GM21515 (cell line): Measurements from ENCODE around the gene RTP2.
"Not testable (repeated sequence)": the region's sequence is repeated elsewhere in the genome, so short reads cannot be mapped to it uniquely, and the experiment has no call there.

Experiments used
- ATAC-seq: cut with Tn5 transposase; IDR thresholded peaks from one replicate; pipeline ENCODE4 v1.9.1; 2021; ENCODE audit not compliant: unreplicated experiment

The RTP2 gene

DNA sequence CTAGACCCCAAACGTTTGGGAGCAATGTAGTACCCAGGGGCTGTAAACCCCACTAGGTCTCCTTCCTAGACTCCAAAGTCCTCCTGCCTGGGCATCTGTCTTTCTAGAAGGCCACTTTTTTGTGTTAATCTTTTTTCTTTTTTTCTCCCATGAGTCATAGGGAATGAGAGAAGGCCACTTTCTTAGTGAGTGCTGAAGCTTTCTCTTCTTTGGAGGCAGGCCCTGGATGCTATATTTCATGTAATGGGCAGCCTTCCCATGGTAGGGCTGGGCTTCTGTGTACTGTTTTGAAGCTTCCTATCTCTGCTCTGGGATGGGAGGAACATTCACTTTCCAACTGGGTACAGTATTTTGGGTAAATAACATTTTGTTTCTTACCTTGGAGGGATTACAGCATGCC is 15.2 kb upstream of the RTP2 start:
- no peak for ATAC-seq

DNA sequence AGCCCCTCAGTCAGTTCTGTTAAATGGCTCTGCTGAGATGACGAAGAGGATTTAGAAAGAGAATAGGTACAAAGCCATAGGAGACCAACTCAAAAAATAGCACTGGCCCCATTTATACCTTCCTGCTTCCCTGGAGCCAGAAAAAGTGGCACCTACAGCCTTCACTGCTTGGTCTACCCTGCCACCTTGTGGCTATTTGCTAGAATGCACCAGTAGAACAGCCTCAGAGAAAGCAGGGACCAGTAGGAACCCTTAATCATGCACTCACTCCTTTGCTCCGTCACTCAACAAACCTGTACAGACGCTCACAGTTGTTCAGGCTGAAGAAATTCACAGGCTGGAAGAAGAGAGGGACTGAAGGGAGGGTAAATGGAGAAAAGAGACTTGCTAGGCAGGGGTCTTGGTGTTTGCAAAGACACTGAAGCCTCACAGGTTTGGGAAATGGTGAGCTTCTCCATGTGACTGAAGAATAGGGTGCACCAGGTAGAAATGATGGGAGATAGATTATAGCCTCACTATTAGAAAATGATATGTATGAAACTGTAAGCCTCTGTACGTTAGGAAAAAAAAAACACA is 12.1 kb upstream of the RTP2 start:
- peak; percentile 94 for ATAC-seq

DNA sequence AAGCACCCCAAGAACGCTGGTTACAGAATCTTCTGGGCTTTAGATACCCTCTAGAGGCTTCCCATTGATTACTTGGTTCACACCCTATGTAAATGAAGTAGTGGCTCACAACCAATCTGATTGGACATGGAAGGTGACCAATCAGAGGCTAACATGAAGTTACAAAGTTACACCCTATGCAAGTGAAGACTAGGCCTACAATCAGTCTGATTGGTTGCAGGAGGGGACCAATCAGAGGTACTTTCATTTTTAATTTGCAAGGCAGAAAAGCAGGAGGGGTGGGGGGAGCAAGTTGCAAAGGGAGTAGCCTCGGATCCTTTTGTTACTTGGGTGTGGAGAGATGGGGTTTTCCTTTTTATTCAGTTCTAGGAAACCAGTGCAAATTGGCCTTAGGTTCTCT is 11.1 kb upstream of the RTP2 start:
- no peak for ATAC-seq

DNA sequence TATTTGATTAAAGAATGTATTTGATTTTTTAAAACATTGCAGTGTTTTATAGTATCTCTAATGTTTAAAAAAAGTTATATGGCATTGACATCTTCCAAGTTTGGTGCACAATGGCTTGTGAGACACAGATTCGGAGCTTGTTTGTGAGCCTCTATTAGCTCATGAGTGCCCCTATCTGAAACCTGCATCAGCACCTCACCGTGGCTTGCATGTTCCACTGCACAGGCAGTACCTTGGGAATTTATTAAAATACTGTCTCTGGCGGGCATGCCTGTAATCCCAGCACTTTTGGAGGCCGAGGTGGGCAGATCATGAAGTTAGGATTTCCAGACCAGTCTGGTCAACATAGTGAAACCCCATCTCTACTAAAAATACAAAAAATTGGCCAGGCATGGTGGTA is 6.8 kb upstream of the RTP2 start:
- no peak for ATAC-seq

DNA sequence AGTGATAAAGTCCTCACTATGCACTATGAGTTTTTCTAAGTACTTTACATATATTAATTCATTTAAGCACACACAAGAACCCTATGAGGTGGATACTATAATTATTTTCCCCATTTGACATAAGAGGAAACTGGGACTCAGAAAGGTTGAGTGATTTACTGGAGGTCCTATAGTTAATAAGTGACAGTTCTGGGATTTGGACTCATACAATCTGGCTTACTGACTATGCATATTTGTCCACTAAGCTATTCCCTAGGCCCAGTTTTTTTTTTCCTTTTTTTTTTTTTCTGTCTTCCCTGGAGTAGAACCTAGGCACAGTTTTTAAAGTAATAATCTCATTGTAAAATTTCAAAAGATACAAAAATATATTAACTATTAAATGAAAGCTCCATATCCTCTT is 6.3 kb upstream of the RTP2 start:
- ATAC-seq = no peak

DNA sequence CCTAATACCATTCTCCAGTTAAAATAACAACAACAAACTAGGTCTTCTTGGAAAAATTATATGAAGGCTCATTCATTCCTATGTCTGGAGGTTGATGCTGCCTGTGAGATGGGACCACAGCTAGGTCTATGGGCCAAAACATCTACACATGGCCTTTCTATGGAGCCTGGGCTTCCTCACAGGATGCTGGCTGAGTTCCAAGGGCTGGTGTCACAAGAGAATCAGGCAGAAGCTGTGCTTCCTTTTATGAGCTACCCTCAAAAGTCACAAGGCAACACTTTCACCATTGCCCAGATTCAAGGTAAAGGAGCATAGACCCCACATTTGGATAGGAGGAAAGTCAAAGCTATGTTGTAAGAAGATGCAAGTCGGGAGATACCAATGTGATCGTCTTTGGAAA is 4.6 kb upstream of the RTP2 start:
- ATAC-seq = no peak

DNA sequence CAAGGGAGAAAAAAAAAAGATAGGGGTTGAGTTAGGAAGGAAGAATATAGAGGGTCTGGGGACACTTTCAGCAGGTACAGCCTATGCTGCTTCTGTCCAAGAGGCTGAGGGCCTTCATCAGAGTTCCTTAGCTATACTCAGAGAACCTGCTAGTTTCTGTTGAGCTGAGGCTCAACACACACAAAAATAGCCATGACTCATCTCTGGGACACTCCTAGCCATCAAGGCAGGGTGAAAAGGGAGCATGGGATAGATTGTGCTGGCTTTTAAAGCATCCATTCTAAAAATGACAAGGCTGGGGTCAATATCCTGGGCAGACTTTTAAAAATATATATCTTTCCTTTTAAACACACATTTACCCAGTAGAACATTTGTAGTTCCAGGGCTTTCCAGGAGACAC is 2.8 kb upstream of the RTP2 start:
- no peak for ATAC-seq

DNA sequence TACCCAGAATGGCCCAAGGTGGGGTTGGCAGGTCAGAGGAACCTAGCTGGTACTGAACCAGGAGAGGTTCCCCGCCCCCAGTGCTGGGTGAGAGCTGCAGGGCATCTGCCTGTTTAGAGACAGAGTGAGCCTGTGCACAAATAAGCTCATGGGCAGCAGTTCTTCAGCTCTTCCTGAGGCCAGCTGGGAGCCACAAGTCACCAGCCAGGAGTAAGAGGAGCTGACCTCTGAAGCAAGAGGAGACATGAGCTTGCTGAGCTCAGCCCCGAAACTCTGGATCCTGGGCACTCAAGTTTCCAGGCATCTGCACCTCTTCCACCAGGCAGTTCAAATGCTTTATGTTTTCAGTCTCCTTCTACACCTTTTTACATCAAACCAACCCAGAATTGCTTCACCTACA is 2.1 kb downstream of the RTP2 start:
- ATAC-seq = no peak

DNA sequence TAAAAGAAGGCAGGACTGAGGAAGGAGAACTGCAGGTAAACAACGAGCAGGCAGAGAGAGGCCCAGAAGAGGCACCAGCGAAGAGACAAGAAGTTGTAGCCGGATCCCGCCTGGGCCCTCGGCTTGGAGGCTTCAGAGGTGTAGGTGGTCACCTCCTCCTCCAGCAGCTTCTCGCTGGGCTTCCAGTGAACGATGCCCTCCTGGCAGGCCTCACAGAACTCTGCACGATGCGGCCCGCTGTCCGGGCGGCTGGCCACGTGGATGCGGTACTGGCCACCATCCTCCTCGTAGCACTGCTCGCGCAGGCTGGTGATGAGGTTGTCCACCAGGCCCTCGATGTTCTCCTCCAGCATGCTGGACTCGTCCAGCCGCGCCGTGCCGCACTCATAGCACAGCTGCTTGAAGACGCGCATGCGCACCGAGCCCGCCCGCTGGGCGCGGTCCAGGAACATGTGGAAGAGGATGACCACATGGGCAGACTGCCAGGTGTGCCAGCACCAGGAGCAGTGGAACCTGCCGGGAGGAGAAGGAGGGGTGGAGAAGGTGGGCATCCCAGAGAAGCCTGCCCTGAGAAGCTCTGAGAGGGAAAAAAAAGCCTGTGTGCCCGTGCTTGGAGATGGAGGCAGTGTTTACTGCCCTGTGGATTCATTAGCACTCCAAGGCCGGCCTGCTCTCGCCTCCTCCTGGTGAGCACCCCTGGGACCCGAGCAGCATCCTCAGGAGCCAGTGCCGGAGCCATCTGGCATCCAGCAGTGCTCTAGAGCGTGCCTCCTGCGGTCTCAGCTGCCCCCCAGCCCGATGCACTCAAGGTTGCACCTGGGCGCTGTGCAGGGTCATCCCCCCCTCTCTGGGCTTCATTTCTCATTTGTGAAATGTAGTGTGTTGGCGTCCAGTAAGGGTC is 3.6 kb downstream of the RTP2 start:
- no peak for ATAC-seq

DNA sequence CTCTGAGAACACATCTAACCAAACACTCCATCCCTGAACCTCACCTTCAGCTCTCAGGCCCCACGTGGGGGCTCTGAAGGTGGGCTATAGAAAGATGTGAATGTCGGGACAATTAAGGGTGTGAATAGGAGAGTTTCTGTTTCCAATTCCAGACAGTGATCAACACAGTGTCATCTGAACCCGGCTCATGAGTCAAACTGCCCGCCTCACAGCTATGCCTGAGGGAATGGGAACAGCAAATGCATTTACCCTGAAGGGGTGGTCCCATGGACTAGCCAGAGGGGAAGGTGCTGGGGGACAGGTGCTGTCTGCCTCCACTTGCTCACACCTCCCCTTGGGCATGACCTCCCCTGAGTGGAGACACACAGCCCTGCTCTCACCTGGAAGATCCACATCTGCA is 6.3 kb downstream of the RTP2 start:
- no peak for ATAC-seq

DNA sequence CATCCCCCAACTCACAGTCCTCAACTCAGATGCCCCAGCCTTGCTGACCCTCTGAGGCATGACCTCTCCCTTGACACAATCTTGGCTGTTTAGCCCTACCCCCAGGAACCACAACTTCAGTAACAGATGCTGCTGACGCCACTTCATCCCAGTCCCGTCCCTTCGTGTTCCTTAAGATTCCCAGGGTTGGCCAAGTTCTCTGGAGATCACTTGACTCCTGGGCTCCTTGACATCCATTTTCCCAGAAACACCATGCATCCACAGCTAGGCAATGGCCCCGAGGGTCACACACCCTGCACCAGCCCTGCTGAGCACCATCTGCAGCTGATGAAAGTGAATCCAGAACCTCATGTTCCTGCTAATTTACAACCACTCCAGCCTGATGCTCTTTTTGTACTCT is 6.9 kb downstream of the RTP2 start:
- no peak for ATAC-seq

DNA sequence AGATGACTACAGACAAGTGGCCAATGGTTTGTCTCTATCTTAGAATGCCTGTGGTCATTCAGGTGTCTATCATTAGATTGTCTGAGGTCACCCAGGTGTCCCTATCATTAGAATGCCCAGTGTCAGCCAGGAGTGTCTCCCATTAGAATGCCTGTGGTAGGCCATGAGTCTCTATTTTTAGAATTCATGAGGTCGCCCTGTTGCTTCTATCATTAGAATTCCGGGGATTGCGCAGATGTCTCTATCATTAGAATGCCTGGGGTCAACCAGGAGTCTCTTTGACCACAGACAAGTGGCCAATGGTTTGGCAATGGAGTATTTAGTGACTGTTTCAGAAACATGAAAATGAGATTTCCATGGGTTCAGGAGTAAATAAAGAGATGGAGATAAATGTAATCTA is 7.6 kb downstream of the RTP2 start:
- no peak for ATAC-seq

DNA sequence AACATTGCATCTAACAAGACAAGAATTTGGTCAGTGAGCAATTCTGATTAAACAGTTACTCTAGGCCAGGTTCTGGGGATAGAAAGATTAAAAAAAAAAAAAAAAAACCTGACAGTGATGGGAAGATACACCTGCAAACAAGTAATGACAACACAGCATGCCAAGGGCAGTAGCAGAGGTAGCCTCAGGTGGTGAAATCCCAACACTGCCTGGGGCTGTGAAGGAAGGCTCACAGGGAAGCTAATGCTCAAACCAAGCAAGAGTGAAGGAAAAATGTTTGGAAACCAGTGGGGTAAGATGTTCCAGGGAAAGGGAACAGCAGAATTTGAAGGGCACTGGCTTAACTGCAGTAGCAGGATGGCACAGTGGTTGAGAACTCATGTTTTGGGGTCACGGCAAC is 8.9 kb downstream of the RTP2 start:
- no peak for ATAC-seq

DNA sequence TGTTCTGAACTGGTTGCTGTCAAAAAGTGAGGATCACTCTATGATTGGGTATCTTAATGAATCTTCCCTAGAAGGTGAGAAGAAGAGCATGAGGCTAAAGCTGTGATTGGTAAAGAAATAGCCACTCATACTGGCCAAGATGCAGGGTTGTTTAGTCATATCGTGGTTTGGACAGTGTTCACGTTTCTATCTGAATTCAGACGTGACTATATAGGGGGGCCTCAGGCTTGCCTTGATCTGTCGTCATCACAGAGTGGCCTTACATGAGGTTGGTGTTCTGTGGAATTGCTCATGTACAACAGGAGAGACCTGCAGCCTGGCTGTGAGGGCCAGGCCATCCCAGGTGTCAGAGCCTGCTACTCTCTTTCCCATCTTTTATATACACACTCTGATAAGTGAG is 12.4 kb downstream of the RTP2 start:
- no peak for ATAC-seq

DNA sequence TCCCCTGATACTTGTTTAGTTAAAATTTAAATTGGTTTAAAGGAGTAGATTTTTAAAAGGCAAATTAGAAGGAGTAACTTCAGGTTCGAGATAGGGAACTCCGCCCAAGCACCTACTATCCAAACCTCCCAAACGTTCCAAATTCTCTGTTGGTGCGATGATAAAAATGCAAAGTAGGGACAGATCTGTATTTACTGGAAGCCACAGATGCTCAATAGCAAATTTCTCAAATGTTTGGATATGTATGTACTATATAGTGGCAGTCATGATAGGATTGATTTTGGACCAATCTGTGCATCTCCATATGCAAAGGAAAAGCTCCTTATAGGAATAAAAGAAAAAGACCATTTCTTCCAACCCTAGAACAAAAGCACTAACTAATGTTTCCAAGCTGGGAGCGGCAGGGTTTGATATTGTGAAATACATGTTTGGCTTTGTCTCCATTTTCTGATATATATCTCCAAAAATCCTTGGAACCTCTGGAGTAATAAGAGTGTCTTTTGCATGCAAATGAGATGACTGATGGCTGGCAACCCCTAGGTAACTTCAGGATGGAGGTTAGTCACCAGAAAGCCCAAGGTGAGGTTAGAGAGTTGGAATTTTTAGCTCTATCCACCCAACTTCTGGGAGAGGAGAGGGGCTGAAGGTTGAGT is 15.6 kb downstream of the RTP2 start:
- no peak for ATAC-seq

DNA sequence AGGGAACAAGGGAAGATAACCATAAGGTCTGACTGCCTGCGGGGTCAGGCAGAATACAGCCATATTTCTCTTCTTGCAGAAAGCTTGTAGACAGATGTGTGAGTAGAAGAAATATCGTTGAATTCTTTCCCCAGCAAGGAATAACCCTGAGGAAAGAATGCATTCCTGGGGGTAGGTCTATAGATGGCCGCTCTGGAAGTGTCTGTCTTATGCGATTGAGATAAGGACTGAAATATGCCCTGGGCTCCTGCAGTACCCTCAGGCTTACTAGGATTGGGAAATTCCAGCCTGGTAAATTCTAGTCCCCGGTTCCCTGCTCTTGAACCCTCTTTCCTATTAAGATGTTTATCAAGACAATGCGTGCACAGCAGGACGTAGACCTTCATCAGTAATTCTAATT is 16.4 kb downstream of the RTP2 start:
- no peak for ATAC-seq

DNA sequence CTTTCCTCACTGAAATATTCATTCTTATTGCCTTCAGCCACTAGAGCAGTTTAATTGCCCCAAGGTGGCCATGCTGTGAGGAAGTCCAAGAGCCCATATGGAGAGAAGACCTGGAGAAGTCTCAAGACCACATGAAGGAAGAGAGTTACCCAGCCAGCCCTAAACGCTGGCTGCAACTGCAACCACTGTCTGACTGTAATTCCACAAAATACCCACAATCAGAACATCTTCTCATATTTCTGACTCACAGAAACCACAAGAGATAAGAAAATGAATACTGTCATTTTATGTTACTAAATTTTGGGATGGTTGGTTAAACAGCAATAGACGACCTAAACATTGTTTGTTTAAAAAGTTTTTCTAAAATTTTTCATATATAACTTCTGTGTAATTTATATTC is 17.5 kb downstream of the RTP2 start:
- no peak for ATAC-seq

DNA sequence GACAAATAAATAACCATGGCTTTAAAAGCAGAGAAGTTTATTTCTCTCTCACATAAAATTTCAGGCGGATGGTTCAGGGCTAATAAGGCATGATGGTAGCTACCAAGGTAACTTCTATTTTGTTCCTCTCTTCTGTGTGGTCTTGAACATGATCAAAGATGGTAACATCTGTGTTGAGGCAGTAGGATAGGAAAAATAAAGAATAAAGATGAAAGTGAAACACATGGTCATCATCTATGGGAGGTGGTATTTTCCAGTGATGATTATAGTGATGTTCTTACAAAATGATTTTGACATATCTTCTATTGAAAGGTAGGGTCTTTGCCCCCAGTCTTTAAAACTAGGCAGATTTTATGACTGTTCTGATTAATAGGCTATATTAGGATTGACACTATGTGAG is 17.9 kb downstream of the RTP2 start:
- no peak for ATAC-seq

DNA sequence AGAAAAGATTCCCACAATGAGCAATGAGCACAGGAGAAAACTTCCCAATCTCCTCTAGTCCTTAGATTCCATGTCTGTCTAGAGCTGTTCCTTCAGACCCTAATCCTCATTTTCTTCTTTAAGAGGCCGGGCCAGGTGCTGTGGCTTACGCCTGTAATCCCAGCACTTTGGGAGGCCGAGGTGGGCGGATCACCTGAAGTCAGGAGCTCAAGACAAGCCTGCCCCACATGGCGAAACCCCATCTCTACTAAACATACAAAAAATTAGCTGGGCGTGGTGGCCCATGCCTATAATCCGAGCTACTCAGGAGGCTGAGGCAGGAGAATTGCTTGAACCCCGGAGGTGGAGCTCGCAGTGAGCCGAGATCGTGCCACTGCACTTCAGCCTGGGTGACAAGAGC is 20.6 kb downstream of the RTP2 start:
- not testable (repeated sequence) for ATAC-seq

DNA sequence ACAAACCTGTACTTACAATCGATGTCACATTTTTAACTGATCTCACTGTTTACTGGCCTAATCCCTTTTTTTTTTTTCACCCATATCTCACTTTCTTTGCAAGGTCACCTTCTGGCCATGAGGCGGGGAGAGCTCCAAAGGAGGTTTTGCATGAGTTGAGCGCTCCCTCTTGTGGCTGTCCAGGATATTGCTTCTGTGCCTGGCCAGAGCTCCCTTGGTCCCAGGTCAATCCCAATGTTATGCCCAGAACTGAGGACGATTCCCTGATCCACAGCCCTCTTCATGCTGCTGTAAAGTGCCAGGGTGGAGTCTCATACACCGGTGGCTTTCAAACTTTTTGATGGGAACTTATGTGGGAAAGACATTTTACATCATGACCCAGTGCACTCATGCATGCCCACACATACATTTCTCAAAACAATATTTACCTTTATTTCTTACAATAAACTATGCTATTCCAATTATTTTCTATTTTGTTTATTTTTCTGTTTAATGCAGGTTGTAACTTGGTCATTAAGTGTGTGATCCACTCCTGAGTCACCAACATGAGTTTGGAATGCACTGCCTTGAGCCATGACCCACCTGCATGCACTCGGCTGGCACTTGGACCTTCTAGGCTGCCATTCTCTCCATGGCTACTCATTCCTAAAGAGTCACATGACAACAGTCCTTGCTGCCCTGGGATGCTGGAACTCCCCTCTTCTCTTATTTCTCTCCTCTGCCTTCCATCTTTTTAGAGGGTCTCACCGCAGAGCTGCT is 22.5 kb downstream of the RTP2 start:
- peak; percentile 76 for ATAC-seq

DNA sequence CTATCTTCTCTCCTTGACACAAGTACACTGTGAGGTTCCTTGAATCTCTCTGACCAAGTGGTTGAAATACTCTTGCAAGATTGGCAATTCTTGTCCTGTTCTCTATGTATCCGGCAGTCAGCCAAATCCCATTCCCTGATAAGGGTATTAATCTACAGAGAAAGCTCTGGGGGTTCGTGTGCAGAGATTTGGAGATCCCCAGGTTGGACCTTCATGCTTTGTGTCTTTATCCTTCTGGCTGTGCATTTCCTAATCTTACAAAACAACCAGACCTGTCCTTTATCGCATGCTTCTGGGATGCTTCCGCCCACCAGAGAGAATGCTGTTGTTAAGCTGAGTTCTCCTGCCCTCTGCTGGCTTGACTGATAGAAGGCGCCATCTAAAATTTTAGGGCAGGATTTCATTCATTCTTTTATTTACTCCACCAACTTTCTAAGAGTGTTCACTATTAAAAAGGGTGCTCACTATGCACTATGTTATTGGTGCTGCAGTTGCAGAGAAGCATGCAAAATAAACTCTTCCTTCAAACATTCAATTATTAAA is 23.6 kb downstream of the RTP2 start:
- no peak for ATAC-seq
